ENCODE measurements around the gene ARL2BP.
A peak's percentile ranks its signal among the peaks of the same experiment; 100 is the strongest.
"Not testable (repeated sequence)": the region's sequence is repeated elsewhere in the genome, so short reads cannot be mapped to it uniquely, and the experiment has no call there.

ARL2BP gene

DNA sequence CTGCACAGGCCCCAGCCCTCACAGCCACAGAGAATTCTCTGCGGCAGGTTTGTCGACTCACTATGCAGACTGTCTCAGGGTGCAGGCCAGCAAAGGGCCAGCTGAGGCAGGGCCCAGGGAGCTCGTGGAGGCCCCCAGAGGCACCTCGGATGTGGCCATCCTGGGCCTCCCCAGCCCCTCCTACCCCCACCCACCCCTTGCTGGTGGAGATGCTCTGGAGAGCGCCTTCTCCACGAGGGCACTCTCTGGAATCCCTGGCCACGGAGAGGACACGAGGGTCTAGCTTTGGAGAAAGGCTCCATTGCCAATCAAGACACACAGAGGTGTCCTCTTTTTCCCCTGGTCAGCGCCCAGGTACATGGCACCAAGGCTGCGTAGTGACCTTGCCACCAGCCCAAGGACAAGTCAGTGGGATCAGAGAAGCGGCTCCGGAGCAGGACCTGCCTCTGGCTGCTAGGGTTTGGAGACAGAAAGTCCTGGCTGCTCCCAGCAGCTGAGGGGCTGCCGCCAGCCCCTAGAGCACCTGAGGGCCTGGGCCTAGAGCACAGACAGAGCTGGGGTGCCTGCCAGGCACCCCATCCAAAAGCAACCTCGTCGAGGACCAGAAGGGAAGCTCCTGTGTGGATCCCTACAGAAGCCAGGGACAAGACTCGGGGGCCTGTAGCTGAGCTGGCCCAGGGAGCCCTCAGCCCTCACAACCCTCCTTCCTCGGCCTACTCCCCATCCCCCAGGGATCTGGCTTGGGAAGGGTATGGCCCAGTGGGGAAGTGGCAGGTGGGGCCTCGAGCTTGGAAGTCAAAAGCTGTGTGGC lies 18.7 kb downstream of the ARL2BP start:
- peak in 1 of 56 donors; percentile 59 for DNase-seq

DNA sequence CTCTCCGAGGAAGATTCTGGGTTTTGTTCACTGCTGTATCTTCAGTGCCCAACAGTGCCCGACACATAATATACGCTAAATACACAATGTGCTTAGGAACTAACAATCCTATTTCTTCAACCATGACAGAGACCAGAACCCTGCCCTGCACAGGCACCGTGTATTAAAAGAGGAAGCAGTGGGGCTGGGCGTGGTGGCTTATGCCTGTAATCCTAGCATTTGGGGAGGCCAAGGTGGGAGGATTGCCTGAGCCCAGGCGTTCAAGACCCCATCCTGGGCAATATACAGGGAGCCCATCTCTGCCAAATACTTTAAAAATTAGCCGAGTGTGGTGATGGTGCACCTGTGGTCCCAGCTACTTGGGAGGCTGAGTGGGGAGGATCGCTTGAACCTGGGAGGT lies 19.3 kb downstream of the ARL2BP start:
- DNase-seq = no peak

DNA sequence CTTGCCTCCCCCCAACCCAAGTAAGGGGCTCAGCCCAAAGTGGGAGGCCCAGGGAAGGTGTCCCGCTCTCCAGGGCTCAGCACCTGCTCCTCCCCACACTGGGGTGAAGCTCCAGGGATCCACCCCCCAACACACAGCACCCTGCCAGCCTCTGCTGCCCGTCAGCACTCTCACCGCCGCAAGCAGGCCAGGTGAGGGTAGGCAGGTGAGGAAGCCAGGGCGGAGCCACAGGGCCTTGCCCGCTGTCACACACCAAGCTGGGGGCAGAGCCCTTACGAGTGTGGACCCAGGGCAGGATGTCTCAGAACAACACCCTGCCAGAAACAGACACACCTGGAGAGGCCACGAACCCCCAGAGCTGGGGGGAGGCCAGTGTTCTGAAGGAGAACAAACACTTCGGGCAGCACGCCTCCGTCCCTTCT lies 19.9 kb downstream of the ARL2BP start:
- no peak for DNase-seq

DNA sequence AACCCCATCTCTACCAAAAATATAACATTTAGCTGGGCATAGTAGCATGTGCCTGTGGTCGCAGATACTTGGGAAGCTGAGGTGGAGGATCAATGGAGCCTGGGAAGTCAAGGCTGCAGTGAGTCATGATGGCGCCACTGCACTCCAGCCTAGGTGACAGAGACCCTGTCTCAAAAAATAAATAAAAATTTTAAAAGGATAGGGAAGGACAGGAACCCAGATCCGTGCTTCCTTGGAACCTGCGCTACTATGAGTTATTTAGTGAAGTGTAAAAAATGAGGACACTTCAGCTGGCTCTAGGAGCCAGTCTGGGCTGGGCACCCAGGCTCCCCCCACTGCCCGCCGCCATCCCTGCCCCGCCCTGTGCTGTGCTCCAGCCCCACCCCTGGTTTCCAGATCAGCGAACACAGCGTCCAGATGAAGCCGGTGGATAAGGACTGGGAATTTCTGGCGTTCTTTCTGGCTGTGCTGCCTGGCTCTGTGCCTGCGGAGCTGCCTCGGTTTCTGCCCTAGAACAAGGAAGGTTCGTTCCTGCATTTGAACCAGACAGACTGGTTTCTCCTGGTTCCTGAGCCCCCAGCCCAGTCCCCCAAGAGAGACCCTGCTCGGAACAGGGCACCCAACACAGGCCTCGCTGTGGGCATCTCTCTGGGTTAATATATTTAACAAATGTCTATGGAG lies 20.9 kb downstream of the ARL2BP start:
- DNase-seq = peak in 40 of 56 donors; percentile 15 to 78 (median 52)

DNA sequence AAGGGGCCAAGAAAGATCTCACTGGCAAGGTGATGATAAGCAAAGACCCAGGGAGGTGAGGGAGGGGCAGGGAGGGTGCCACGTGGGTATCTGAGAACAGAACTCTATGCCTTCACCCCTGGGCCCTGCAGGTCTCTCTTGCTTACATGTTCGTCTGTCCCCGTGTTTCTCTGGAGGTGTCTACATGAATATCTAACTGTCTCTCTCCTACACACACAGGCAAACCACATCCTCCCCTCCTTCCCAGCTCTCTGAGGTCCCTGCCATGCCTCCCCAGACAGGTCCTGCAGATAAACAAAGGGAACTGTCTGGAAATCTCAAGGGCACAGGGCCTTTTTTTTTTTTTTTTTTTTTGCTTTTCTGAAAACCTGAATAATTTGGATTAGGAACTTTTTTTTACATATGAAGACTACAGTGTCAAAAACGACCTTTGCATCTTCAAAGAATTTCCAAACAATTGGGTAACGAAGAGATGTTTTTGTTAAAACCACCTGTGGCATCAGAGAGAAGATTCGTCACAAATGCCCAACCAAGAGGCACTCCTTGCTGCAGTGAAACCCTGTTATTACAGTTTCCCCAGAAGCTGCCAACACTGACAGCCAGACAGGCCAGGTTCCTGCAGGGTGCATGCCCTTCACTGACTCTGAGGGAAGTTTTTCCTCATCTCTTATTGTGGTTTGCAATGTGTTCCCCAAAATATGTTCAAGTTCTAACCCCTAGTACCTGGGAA lies 21.6 kb downstream of the ARL2BP start:
- no peak for DNase-seq

DNA sequence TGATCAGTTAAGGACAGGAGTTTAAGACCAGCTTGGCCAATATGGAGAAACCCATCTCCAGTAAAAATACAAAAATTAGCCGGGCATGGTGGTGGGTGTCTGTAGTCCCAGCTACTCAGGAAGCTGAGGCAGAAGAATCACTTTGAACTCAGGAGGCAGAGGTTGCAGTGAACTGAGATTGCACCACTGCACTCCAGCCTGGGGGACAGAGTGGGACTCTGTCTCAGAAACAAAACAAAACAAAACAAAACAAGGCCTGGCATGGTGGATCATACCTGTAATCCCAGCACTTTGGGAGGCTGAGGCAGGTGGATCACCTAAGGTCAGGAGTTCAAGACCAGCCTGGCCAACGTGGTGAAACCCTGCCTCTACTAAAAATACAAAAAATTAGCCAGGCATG lies 22.3 kb downstream of the ARL2BP start:
- DNase-seq = not testable (repeated sequence)

DNA sequence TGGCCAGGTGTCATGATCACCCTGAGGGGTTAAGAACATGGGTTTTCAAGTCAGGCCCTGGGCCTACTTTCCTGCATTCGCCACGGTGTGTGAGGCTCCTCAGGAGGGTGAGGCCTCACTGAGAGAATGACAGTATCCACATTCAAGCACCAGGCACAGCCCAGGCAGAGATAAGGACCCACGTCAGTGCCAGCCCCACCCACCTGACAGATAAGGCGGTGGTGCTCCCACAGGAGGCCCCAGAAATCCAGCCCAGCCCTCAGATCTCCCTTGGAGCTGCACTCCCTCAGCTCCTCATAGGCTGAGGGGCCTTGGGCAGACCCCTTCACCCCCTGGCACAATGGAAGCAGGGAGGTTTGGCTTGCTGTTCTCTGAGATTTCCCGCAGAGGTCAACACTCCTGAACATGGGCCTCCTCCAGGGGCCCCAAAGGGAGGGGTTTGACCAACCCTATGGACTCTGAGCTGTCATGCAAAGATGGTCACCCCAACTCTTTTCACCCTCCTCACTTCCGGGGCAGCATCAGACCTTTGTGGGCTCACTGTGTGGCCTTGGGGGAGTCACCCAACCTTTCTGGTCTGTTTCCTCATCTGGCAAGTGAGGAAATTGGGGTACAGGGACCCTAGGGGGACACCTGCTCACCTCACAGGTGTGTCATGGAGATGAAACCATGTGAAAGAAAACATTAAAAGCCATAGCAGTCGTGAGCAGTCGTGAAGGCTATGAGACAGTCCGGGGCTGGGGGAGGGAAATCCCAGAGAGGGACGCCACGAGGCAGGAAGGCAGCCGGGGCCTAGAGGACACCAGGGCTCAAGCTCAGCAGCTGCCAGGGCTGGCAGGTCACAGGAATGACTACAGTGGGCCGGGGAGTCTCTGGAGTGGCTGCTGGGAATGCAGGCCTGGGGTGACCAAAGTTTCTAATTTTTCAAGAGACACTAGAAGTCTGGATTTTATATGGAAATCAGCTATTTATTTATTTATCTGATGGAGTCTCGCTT lies 24.0 kb downstream of the ARL2BP start:
- peak in 1 of 56 donors; percentile 30 for DNase-seq

DNA sequence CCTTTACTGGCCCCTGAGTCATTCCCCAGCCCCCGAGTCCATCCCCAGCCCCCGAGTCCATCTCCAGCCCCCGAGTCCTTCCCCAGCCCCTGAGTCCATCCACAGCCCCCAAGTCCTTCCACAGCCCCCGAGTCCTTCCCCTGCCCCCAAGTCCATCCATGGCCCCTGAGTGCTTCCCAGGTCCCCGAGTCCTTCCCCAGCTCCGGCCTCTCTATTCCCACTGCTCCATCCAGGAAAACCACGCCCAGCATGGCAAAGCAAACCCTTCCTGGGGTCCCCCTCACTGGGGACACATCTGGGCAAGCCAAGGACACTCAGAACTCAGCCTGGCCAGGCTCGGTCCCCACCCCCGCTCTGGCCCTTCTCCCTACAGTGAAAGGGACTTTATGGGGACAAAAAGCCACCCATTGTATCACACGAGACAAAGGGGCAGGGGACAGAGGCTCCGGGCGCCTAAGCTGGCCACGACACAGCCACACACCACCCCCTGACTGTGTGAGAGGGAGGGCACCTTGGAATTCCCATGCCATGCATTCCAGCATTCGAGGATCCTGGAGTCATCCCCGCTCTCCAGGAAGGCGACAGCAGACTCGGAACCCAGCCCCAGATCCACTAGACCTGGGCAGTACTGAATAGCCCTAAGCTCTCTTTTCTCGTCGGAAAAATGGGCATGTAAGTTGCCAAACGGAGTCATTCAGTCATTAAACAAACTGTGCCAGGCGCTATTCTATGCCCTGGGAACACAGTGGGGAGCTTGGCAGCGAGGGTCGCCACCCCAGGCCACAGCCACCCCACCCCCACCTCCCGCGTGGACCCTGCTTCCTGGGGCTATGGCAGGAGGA lies 25.4 kb downstream of the ARL2BP start:
- peak in 54 of 56 donors; percentile 29 to 94 (median 82) for DNase-seq

DNA sequence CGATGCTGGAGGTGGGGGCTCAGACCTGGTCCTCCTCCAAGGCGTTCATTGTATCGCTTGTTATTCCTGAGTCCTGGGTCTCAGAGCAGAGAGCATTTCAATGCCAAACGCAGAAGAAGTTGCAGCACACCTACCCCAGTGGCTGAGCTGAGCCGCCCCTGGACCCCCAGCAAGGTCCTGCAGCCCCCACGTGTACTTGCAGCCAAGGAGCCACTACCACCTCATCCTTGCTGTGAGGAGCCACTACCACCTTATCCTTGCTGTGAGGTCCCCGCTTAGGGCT lies 25.9 kb downstream of the ARL2BP start:
- DNase-seq = no peak

DNA sequence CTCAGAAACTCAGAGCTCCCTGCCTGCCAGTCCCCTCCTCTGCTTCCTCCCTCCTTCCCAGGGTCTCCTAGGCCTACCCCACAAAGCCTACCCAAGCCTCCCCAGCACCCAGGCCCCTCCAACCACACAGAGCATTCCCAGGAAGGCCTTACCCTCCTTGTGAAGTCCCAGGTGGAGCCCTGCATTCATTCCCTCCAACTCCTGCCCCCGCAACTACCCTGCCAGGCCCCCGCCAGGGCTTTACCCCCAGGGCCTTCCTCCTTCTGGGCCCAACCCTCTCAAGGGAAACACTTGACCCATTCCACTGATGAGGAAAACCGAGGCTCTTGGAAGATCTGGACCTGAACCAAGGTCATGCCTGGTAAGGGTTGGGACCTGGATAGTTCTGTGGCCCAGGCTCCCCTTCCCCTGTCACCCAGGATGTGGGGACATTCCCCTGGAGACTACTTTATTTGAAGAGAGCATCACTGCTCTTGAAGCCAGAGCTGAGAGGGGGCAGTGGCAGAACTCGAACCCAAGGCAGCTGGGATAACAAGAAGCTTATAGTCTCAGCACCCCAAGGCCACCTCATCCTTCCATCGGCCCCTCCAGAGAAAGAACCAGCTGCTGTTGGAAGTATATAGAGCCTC lies 26.9 kb downstream of the ARL2BP start:
- DNase-seq = no peak

DNA sequence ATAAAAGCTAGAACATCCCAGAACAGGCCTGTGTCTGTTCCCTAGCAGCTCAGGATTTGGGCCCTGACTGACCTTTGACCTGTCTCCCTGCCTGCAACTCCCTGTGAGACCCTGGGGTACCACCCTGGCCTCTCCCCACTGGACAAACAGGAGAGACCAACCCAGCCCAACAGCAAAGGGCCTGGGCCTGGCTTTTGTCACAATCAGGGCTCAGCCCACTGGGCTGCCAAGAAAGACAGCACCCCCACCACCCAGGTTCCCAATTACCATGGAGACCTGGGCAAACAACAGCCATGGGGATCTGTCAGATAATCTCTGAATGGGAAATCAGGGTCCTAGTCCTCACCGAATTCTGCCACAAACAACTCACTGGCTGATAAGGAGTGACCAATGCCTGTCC lies 28.3 kb downstream of the ARL2BP start:
- no peak for DNase-seq

DNA sequence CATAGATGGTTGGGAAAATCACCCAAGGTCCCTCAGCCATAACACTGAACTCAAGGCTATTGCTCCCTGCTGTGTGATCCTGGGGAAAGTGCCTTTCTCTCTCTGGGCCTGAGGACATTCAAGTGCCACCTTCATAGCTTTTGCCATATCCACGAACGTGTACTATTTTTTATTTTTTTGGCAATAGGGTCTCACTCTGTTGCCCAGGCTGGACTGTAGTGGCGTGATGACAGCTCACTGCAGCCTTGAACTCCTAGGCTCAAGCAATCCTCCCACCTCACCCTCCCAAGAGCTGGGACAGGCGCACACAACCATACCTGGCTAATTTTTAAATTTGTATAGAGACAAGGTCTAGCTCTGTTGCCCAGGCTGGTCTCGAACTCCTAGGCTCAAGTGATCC lies 28.8 kb downstream of the ARL2BP start:
- no peak for DNase-seq

DNA sequence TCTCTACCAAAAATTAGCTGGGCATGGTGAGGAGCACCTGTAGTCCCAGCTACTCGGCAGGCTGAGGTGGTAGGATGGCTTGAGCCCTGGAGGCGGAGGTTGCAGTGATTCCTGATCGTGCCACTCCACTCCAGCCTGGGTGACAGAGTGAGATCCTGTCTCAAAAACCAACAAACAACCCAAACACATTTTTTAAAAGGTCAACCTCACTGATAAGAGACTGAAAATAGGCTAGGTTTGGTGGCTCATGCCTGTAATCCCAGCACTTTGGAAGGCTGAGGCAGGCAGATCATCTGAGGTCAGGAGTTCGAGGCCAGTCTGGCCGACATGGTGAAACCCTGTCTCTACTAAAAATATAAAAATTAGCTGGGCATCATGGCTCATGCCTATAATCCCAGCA lies 30.9 kb downstream of the ARL2BP start:
- DNase-seq = not testable (repeated sequence)

DNA sequence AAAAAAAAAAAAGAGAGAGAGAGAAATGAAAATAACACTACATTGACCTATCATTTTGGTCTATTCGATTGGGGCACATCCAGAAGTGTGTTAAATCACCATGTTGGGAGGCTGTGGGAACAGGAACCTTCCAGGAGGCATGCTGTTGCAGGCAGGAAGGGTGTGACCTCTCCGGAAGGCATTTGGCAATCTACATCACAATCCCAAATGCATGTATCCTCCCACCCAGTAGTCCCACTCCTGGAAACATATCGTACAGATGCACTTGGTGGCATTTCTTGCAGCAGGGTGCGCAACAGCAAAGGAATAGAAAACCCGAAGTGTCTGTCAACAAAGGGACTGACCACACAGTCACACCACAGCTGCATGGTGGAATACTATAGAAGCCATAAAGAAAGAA lies 31.5 kb downstream of the ARL2BP start:
- peak in 1 of 56 donors; percentile 20 for DNase-seq

DNA sequence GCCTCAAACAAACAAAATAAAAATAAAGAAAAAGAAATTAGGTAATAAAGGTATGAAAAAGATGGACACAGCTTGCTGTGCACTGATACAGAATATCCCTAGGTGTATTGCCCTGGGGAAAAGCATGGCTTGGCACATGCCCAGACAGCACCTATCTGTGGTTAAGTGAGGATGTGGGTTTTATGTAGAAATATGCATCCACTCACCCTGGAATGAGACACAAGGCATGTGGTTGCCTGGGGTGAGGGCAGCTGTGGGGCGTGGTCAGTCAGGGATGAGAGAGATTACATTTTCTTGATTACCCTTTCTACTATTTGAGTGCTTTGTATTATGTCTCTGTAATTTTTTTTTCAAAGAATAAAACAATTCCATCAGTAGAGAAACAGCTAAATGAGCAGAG lies 32.5 kb downstream of the ARL2BP start:
- peak in 1 of 56 donors; percentile 18 for DNase-seq

DNA sequence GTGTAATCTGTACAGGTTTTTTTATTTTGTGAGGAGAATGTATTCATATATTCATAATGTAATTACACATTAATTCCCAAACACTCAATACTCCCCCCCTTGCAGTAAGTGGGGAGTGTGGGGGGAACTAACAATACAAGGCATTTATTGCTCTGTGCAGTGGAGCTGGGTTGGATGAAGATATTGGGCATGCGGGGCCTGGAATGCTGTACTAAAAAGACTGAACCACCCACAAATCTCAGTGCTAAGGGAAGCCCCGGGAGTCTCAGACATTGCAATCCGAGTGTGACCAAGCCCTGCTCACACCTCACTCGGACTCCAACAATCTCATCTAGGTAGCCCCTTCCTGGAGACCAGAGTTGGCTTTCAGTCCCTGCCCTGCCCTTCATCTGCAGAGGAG lies 33.4 kb downstream of the ARL2BP start:
- DNase-seq = peak in 30 of 56 donors; percentile 18 to 75 (median 46)

DNA sequence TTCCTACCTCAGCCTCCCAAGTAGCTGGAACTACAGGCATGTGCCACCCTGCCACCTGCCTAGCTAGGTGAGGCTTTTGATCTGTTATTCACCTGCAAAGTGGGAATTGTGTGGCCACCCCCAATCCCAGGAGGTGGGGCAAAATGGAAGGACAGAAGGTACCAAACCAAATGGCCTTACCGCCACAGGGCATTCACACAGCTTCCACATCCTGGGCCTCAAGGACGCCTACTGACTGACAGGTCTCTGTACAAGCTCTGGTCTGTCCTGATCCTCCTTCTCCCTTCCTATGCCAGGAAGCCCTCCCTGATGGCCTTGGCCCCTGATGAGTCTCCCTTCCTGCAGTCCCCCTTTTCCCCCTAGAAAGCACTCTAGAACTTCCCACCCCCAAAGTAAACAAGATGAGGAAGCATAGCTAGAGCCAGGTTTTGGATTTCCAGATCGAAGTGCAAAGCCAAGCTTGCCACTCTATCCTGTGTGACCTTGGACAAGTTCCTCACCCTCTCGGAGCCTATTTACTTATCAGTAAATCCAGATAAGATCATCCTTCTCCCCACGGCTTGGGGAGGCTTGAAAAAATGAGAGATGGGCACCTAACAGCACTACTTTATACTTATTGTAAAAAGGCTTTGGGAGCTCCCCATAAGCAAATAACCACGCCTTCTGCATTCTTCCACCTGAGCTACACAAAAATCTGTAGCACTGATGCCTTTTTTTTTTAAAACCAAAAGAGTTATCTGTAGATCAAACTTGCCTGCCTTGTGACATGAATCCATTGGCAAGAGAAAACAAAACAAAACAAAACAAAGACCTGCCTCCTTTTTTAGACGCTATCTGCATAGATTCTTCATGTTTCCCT lies 35.0 kb downstream of the ARL2BP start:
- DNase-seq = no peak

DNA sequence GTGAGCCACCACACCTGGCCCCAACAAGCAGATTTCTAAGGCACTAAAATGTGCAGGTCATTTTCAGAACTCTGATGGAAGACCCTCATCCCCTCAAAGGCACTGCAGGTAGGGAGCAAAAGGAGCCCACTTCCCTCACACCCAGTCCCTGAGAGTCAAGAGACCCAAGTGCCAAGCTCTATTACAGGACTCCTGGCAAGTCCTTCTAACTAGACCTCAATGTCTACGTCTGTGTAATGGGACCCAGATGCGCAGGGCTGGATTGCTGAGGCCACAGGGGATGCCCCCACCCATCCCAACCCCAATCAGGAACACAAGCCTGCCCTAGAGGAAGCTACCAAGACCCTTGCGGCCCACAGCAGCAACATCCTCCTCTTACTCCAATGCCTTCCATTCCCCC lies 36.7 kb downstream of the ARL2BP start:
- DNase-seq = no peak
